PC-3 (cell line): ENCODE results near the gene CYP26A1. TPM values are rescaled to one million over a fixed set of nuclear protein-coding genes. Genes with fewer than 3 reads are reported as not detected.

Experiments
- ATAC-seq: fragments of 200-7000 bp; cut with Tn5 transposase; 2 replicates; pipeline ENCODE4 v1.9.1; 2020; ENCODE audit warnings: mild to moderate bottlenecking, moderate library complexity
- BruUV-seq: library from RNA; stranded (reverse); fragments of 400-500 nt; replicated peaks from 2 replicates; lab custom pipeline; 2021; lab: Mats Ljungman, UMichigan
- CTCF ChIA-PET: fragments of 300-600 bp; sonication (Branson Sonifier 250); formaldehyde crosslinking; loops from one replicate; lab custom pipeline; 2022; ENCODE audit warnings: antibody characterized with exemption; lab: Charles Lee
- POLR2A ChIA-PET: fragments of 300-600 bp; sonication (Branson Sonifier 250); formaldehyde crosslinking; loops from one replicate; lab custom pipeline; 2022; ENCODE audit warnings: antibody characterized with exemption; ENCODE audit not compliant: unreplicated experiment; lab: Charles Lee
- DNase-seq: peaks from one replicate; pipeline ENCODE4 v3.0.0-alpha.2; 2015
- H2AFZ ChIP-seq: fragments of 300-600 bp; sonication (generic); 2 replicates; pipeline ENCODE4 v1.6.0; 2016; ENCODE audit warnings: antibody characterized with exemption, low read length
- H3F3A ChIP-seq: fragments of 300-600 bp; sonication (generic); one replicate; pipeline ENCODE4 v1.6.0; 2017; ENCODE audit warnings: antibody characterized with exemption, low read length, control low read depth, mild to moderate bottlenecking; ENCODE audit not compliant: unreplicated experiment
- H3K27ac ChIP-seq: fragments of 300-600 bp; sonication (generic); 2 replicates; pipeline ENCODE4 v1.5.1; 2016; ENCODE audit warnings: mild to moderate bottlenecking, low read length
- H3K27me3 ChIP-seq: fragments of 300-600 bp; sonication (generic); 2 replicates; pipeline ENCODE4 v1.6.1; 2016; ENCODE audit warnings: low read length, mixed read lengths
- H3K36me3 ChIP-seq: fragments of 300-600 bp; sonication (generic); 2 replicates; pipeline ENCODE4 v1.6.1; 2016; ENCODE audit warnings: low read depth, mixed run types, low read length, mixed read lengths
- H3K4me1 ChIP-seq: fragments of 300-600 bp; sonication (generic); 2 replicates; pipeline ENCODE4 v1.5.1; 2016; ENCODE audit warnings: low read length; ENCODE audit not compliant: insufficient read depth
- H3K4me2 ChIP-seq: fragments of 300-600 bp; sonication (generic); 2 replicates; pipeline ENCODE4 v1.6.0; 2016; ENCODE audit warnings: low read length
- H3K4me3 ChIP-seq: fragments of 300-600 bp; sonication (generic); 2 replicates; pipeline ENCODE4 v1.5.1; 2016; ENCODE audit warnings: mild to moderate bottlenecking, low read length, mixed read lengths
- H3K79me2 ChIP-seq: fragments of 300-600 bp; sonication (generic); 2 replicates; pipeline ENCODE4 v1.6.1; 2017; ENCODE audit warnings: low read length, mixed read lengths
- H3K9ac ChIP-seq: fragments of 300-600 bp; sonication (generic); 2 replicates; pipeline ENCODE4 v1.6.0; 2016; ENCODE audit warnings: mild to moderate bottlenecking, low read length
- H3K9me2 ChIP-seq: fragments of 300-600 bp; sonication (generic); replicated peaks from 2 replicates; pipeline ENCODE4 v1.6.1; 2016; ENCODE audit warnings: mixed run types, low read length, mixed read lengths
- H3K9me3 ChIP-seq: fragments of 300-600 bp; sonication (generic); 2 replicates; pipeline ENCODE4 v1.6.1; 2016; ENCODE audit warnings: low read length, mixed read lengths
- H4K20me1 ChIP-seq: fragments of 300-600 bp; sonication (generic); 2 replicates; pipeline ENCODE4 v1.6.1; 2016; ENCODE audit warnings: low read length, mixed read lengths
- EZH2 ChIP-seq: fragments of 300-600 bp; sonication (generic); IDR thresholded peaks from one replicate; pipeline ENCODE4 v1.6.1; 2017; ENCODE audit warnings: antibody characterized with exemption, mild to moderate bottlenecking, low read length; ENCODE audit not compliant: unreplicated experiment
- EZH2phosphoT487 ChIP-seq: fragments of 300-600 bp; sonication (generic); IDR thresholded peaks from 2 replicates; pipeline ENCODE4 v1.6.1; 2018; ENCODE audit warnings: mild to moderate bottlenecking, antibody characterized with exemption, low read length, borderline replicate concordance
- intact Hi-C: fragments of 100-400 bp; cut with micrococcal nuclease; formaldehyde crosslinking; loops from 2 replicates; pipeline ENCODE4 v1.9.0; 2023
- total RNA-seq: library from RNA; depleted of rRNA; stranded (reverse); fragments of >200 nt; gene quantifications from 2 replicates; pipeline ENCODE4 v1.2.3, GENCODE V29; 2014
- TF ChIP-seq, protein P1 (sequence below): fragments of 300-600 bp; sonication (generic); conservative IDR thresholded peaks from 2 replicates; pipeline ENCODE4 v1.5.1; 2017; ENCODE audit warnings: antibody characterized with exemption, low read depth, mild to moderate bottlenecking, low read length

The CYP26A1 gene
- total RNA-seq, 1 experiment from 2014 or later: 0.26 TPM

DNA sequence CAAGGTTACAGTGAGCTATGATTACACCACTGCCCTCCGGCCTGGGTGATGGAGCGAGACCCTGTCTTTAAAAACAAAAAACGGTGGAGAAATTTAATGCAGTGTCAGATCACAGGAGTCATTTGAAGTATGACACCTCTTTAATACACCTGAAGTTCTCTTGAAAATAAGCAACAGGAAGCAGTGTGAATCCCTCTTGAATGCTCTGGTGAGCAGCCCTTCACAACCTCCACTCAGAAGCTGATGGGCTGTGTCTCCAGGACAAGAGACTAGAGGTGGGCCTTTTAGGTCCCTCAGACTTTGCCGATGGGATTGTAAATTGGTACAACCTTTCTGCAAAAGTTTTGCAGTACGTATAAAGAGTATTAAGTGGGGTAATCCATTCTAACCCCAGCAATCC lies 50.1 kb downstream of the CYP26A1 start:
- H3K79me2 ChIP-seq: no peaks in the 10 kb centered on the region
- no peaks in the 10 kb centered on the region for H3K27me3 ChIP-seq
- no peak overlapping the region for H3K27ac ChIP-seq
- POLR2A ChIA-PET: no interaction called here
- no peak overlapping the region for H3K9ac ChIP-seq
- no peaks in the 10 kb centered on the region for H4K20me1 ChIP-seq
- DNase-seq (no peak), ATAC-seq (no peak)
- TF ChIP-seq, protein P1, sequence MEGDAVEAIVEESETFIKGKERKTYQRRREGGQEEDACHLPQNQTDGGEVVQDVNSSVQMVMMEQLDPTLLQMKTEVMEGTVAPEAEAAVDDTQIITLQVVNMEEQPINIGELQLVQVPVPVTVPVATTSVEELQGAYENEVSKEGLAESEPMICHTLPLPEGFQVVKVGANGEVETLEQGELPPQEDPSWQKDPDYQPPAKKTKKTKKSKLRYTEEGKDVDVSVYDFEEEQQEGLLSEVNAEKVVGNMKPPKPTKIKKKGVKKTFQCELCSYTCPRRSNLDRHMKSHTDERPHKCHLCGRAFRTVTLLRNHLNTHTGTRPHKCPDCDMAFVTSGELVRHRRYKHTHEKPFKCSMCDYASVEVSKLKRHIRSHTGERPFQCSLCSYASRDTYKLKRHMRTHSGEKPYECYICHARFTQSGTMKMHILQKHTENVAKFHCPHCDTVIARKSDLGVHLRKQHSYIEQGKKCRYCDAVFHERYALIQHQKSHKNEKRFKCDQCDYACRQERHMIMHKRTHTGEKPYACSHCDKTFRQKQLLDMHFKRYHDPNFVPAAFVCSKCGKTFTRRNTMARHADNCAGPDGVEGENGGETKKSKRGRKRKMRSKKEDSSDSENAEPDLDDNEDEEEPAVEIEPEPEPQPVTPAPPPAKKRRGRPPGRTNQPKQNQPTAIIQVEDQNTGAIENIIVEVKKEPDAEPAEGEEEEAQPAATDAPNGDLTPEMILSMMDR: no peak
- no peak for TF ChIP-seq EZH2
- no peak for TF ChIP-seq EZH2phosphoT487
- H3K4me3 ChIP-seq: no peak overlapping the region
- H3K4me1 ChIP-seq: no peaks in the 10 kb centered on the region
- no peaks in the 10 kb centered on the region for H3K9me3 ChIP-seq
- H3F3A ChIP-seq: no peaks in the 10 kb centered on the region
- no peaks in the 10 kb centered on the region for H3K9me2 ChIP-seq
- CTCF ChIA-PET: no interaction called here
- H3K4me2 ChIP-seq: no peak overlapping the region
- BruUV-seq: no TSS peak
- H2AFZ ChIP-seq: no peak overlapping the region
- intact Hi-C loops: no loop called here
- H3K36me3 ChIP-seq: no peaks in the 10 kb centered on the region; the same call in 1 of the 2 replicates

DNA sequence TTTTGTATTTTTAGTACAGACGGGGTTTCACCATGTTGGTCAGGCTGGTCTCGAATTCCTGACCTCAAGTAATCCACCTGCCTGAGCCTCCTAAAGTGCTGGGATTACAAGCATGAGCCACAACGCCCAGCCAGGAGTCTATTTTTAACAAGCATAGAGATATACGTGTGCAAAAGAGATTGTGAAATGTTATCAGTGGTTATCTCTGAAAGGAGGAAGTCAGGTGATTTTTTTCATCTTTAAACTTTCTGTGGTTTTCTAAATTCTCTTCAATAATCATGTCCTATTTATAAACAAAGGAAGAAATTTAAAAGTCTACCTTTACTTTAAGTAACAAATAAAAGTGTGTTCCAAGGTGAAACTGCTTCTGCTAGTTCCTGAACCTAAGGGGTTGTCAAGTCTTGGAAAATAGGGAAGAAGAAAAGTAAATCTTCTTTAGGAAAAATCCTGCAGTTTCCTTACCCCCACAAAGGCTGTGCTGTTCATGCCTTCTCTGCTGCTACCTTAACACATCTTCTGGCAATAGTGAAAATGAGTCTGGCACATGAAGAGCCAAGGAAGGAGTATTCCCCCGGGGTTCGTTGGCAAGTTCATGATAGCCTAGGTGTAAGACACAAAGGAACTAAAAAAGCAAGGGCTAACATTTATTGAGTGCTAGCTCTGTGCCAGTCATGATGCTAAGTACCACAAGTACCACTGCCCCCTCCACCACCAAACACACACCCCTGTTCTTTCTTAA lies 51.1 kb downstream of the CYP26A1 start:
- DNase-seq (no peak), ATAC-seq (no peak)
- Histone ChIP-seq H4K20me1 (no peaks in the 10 kb centered on the region), H3K27me3 (no peaks in the 10 kb centered on the region), H3K4me3 (no peak overlapping the region), H3K27ac (no peak overlapping the region), H3K79me2 (no peaks in the 10 kb centered on the region), H2AFZ (no peak overlapping the region), H3K36me3 (no peaks in the 10 kb centered on the region; the same call in 1 of the 2 replicates), H3K9me3 (no peaks in the 10 kb centered on the region), H3K4me2 (no peak overlapping the region), H3K4me1 (no peaks in the 10 kb centered on the region), H3K9ac (no peak overlapping the region), H3K9me2 (no peaks in the 10 kb centered on the region), H3F3A (no peaks in the 10 kb centered on the region)
- TF ChIP-seq, protein P1: no peak
- no peak for TF ChIP-seq EZH2phosphoT487
- no peak for TF ChIP-seq EZH2
- CTCF ChIA-PET: no interaction called here
- no TSS peak for BruUV-seq
- intact Hi-C loops: no loop called here
- POLR2A ChIA-PET: no interaction called here

DNA sequence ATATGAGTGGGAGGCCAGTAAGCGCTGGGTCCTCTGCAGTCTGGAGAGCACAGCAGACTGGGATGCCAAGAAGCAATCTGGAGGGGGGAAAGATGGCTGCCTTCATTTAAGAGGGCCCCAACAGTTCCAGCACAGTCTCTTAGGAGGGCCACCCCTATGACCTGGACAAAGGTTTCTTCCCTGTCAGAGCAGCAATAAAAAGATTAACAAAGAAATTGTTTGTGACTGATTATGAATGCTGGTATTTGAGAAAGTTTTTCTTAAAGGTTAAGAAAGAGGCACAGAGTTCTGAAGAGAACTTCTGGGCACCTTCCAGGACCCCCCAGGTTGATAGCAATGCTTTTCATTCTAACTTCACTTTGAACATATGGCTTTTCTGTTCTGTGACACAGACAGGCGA lies 52.3 kb downstream of the CYP26A1 start:
- H3K9ac ChIP-seq: no peak overlapping the region
- no peaks in the 10 kb centered on the region; the same call in 1 of the 2 replicates for H3K36me3 ChIP-seq
- no peaks in the 10 kb centered on the region for H4K20me1 ChIP-seq
- no peak overlapping the region for H3K4me2 ChIP-seq
- no peak for TF ChIP-seq EZH2
- TF ChIP-seq, protein P1: no peak
- no peak for TF ChIP-seq EZH2phosphoT487
- no peaks in the 10 kb centered on the region for H3K9me3 ChIP-seq
- ChIA-PET CTCF (no interaction called here), POLR2A (no interaction called here)
- no peak overlapping the region for H3K27ac ChIP-seq
- no peak overlapping the region for H3K4me3 ChIP-seq
- no TSS peak for BruUV-seq
- ATAC-seq (no peak), DNase-seq (no peak)
- no peaks in the 10 kb centered on the region for H3F3A ChIP-seq
- no peaks in the 10 kb centered on the region for H3K9me2 ChIP-seq
- H2AFZ ChIP-seq: no peak overlapping the region
- no peaks in the 10 kb centered on the region for H3K27me3 ChIP-seq
- intact Hi-C loops: no loop called here
- H3K4me1 ChIP-seq: no peaks in the 10 kb centered on the region
- H3K79me2 ChIP-seq: no peaks in the 10 kb centered on the region
